Stimulated activated CD4-positive, alpha-beta T cell treated with anti-CD3 and anti-CD28 coated beads, Interleukin-1b, Interleukin-23, amount 100 ng/mL, for 48 hours (primary cell): Measurements from ENCODE around the gene KLK3.
A peak's percentile ranks its signal among the peaks of the same experiment; 100 is the strongest.
"Not testable (repeated sequence)": the region's sequence is repeated elsewhere in the genome, so short reads cannot be mapped to it uniquely, and the experiment has no call there.

ENCODE experiments used
- DNase-seq: peaks from one replicate; pipeline ENCODE4 v3.0.0-alpha.2; 2020

The KLK3 gene

DNA sequence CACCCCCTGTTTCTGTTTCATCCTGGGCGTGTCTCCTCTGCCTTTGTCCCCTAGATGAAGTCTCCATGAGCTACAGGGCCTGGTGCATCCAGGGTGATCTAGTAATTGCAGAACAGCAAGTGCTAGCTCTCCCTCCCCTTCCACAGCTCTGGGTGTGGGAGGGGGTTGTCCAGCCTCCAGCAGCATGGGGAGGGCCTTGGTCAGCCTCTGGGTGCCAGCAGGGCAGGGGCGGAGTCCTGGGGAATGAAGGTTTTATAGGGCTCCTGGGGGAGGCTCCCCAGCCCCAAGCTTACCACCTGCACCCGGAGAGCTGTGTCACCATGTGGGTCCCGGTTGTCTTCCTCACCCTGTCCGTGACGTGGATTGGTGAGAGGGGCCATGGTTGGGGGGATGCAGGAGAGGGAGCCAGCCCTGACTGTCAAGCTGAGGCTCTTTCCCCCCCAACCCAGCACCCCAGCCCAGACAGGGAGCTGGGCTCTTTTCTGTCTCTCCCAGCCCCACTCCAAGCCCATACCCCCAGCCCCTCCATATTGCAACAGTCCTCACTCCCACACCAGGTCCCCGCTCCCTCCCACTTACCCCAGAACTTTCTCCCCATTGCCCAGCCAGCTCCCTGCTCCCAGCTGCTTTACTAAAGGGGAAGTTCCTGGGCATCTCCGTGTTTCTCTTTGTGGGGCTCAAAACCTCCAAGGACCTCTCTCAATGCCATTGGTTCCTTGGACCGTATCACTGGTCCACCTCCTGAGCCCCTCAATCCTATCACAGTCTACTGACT lies at the start of gene KLK3:
KLK3 (plus strand) TSS at position 280 of the 775 bp plus-strand sequence; CDS start at position 321, 41 bp downstream.
- DNase-seq = no peak

GRCh38 chr19:50808856-50809255 lies 45.9 kb upstream of the KLK3 start:
- DNase-seq = no peak

- not testable (repeated sequence) for DNase-seq
Measured at GRCh38 chr19:50811622-50812238, 43.0 kb upstream of the KLK3 start.

GRCh38 chr19:50812474-50812873 lies 42.2 kb upstream of the KLK3 start:
- DNase-seq = no peak

DNA sequence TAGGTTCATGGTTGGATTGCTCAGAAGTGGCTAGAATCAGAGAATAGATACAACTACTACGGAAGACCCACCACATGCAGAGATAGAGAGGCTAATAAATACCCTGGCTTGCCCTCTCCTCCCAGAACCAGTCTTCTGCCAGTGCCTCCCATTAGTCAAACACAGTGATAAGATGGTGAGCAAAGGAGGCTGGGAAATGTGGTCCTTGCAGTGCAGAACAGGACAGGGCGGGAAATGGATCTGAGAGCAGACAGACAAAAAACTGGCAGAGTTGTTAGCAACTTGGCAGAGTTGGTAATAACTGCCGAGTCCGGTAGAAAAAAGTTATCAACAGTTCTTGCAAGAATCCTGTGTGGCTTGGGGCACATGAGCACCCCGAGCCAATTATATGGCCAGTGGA lies 39.8 kb upstream of the KLK3 start:
- no peak for DNase-seq

- DNase-seq = no peak
Measured at GRCh38 chr19:50815439-50815838, 39.3 kb upstream of the KLK3 start.

- peak; percentile 58 for DNase-seq
Measured at GRCh38 chr19:50817941-50818858, 36.5 kb upstream of the KLK3 start.

- no peak for DNase-seq
Measured at GRCh38 chr19:50818859-50819472, 35.7 kb upstream of the KLK3 start.

GRCh38 chr19:50819636-50820035 lies 35.1 kb upstream of the KLK3 start:
- DNase-seq = no peak

- DNase-seq = no peak
Measured at GRCh38 chr19:50820086-50820485, 34.6 kb upstream of the KLK3 start.

- DNase-seq = no peak
Measured at GRCh38 chr19:50820549-50821247, 34.0 kb upstream of the KLK3 start.

DNA sequence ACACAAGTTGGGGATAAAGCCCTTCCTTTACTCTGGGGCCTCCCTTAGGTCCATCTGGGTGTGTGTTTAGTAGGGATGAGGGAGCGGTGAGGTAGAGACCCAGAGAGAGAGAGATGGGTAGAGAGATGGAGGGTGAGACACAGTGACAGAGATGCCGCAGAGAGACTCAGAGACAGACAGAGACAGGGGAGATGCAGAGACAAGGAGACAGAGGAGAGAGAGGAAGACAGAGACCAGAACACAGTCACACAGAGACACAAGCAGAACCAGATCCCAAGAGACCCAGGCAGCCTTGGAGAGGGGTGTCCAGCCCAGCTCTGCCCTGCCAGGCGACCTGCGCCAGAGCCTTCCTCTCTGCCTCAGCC lies 33.5 kb upstream of the KLK3 start:
- no peak for DNase-seq

- no peak for DNase-seq
Measured at GRCh38 chr19:50821622-50822021, 33.1 kb upstream of the KLK3 start.

DNA sequence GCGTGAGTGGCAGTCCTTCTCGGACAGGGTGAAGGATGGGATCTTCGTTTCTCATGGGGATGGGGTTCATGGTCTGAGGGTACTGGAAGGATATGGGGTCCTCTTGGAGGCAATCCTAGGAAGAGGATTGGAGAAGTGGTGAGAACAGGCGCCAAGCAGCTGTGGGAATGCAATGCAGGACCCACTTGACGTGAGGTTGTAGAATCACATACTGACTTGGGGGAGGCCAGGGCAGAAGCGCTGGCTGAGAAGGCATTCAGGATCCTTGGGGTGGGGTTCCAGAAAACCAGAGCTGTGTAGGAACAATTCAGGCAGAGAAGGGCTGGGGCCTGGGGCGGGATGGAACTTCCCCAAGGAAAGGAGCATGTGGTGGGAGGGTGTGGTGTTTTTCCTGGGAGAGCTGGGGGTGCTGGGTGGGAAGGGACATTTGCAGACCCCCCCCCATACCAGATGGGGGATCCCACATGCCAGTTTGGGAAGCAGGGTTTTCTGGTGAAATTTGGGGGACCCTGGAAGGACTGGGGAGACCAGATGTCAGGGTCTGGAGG lies 32.0 kb upstream of the KLK3 start:
- no peak for DNase-seq

- DNase-seq = no peak
Measured at GRCh38 chr19:50823389-50824042, 31.2 kb upstream of the KLK3 start, which contains the start of gene KLK1. Gene KLK1, minus strand, starts transcription at chr19:50823787. Its CDS starts 39 bp downstream, at chr19:50823748.

DNA sequence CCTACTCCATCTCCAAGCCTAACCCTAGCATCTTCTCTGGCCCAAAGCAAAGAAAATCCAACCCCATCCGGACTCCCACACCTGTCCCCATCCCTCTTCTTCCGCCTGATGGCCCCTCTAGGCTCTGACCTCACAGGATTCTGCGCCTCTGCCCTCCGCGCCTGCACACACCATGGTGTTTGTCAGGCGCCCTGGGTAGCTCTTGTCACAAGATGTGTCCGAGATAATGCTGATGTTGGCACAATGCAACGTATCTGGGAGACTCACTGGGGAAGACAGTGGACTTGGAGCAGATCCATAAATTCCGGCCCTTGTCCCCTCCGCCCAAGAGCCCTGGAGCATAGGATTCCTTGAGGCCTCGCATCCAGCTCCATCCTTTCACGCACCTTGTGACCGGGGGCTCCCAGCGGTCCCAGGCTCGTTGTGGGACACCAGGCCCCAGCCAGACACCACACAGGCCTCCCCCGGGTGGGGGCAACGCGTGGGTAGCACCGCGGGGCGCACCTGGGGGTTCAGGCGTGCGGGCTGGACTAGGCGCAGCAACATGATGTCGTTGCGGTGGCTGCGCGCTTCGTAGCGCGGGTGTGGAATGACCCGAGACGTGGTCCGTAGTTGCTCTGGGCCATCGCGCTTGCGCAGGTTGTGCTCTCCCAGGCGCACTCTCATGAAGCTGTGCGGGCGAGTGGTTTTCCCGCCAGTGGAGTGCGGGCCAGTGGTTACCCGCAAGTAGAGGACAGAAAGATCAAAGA lies 28.0 kb upstream of the KLK3 start:
- DNase-seq = no peak

GRCh38 chr19:50827476-50827875 lies 27.2 kb upstream of the KLK3 start:
- no peak for DNase-seq

DNA sequence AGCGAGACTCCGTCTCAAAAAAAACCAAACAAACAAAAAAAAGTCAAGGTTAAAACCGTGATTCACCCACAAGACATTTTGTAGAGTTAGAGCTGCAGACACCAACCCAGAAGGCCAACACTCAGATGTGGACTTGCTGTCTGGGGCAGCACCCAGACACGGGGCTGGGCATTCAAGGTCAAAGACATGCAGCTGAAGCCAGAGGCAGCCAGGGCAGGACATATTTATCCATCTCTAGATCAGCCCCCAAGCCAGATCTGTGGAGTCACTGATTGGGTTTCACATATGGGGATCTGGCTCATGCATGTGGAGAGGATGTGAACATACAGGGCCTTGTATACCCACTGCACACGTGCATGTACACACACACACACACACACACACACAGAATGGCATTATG lies 24.9 kb upstream of the KLK3 start:
- DNase-seq = no peak

DNA sequence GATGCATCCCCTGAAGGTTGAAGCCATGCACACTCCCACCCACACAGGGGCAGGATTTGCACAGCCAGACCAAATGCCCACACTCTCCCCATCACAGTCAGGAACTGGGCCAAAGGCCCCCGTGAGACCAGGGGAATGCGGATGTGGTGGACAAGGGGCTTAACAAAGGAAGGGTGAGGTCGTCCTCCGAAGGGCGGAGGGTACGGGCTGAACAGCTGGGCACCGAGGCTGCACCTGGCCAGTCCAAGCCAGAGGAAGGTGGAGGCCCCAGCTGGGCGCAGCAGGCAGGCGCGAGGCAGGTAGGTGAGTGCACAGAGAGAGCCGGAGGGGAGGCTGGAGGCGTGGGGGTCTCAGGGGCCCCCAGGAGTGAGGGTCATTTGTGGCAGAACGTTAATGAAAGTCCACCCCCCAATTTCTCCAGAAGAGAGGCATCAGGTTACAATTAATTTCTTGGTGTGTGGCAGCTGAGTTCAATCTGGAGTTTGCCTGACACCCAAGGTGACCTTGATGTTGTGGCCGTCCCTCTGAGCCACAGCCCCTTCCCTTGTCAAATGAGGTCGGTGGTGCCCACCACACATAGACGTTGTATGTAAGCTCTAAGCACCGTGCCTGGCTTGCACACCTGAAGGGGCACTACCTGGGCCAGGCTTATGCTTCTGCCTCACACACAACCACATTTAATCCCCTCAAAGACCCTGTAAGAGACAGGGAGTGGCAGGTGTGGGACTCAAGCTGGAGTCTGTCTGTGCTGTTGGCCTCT lies 24.3 kb upstream of the KLK3 start:
- no peak for DNase-seq

- DNase-seq = no peak
Measured at GRCh38 chr19:50831026-50831396, 23.7 kb upstream of the KLK3 start.
